Measurements from ENCODE around the gene APBB2.
"Not testable (repeated sequence)": the region's sequence is repeated elsewhere in the genome, so short reads cannot be mapped to it uniquely, and the experiment has no call there.

APBB2 gene

GRCh38 chr4:41095192-41095872 lies 119.0 kb downstream of the APBB2 start:
- DNase-seq = peak in 1 of 2 experiments; percentile 35

- no peak for DNase-seq
Measured at GRCh38 chr4:41092128-41092527, 122.2 kb downstream of the APBB2 start.

DNA sequence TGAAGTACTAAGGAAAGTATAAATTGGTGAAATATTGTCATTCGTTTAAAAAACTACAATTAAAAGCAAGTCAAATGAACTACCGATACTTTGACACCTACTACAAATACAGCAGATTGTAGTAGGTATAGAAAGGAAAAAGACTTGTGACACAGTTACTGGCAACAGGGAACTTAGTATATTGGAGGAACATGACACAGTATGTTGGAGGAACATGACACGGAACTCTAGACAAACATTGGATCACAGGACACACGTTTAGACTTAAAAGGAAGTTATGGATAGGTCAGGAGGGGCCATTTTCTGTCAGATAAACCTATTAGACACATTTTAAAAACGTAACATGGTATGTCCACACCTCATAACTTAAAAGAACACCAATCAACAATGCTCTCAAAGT lies 132.5 kb downstream of the APBB2 start:
- DNase-seq = no peak

DNA sequence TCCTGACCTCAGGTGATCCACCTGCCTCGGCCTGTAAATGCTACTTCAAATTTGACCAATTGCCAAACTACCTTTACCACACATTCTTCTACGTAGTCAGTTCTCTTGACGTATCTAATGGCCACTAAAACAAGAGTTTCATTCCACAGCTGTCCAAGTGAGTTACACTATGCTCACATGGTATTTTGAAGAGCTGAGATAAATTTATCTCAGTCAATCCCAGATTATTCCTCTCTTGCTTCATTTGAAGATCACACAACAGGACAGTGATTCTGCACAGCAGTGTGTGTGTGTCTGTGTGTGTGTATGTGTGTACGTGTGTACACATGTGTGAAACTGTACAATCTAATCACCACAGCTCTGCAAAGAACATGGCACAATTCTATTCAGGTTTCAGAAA lies 133.4 kb downstream of the APBB2 start:
- no peak for DNase-seq

DNA sequence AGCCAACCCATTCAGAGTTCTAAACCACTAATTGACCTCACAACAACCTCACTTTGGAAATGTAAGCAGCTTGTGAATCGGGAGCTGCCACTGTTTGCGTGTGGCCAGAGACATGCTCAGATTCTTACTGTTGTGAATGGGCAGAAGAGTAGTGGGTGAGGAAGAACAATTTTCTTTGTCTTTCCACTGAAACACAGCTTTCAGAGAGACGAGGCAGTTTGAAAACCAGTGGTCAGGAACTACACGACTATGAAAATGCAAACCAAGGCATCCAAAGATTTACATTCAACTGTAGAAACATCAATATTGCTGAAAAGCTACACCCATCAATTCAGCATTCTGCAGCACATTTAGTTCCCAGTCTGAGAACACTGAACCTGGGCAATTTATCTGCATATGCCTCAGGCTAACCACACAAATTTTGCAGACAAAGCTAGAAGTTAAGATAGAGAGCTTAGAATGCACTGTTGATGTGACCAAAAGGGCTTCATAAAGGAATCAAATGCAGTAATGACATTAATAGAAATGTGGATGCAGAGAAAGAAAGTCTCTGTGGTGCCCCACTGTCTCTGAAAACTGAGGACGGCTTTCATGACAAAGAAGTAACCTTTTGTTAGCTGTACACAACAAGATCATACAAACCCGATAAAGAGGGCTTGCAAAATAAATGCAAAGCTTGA lies 134.3 kb downstream of the APBB2 start:
- no peak for DNase-seq

DNA sequence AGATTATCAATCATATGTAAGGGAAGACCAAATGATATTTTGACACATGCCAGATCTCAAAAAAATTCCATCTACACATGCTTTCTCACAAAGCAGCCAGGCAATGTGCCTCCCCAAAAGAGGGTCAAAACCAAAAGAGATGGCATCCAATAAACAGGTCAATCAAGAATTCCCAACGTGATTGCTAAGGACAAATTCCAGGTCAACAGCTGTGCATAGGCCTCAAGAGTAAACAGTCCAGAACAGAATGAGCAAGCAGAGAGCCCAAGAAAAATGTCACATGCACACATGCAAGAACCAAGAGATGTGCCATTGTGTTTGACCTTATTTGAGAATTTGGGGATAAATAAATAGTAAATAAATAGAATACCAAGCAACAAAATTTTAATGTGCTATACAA lies 136.7 kb downstream of the APBB2 start:
- DNase-seq = no peak

DNA sequence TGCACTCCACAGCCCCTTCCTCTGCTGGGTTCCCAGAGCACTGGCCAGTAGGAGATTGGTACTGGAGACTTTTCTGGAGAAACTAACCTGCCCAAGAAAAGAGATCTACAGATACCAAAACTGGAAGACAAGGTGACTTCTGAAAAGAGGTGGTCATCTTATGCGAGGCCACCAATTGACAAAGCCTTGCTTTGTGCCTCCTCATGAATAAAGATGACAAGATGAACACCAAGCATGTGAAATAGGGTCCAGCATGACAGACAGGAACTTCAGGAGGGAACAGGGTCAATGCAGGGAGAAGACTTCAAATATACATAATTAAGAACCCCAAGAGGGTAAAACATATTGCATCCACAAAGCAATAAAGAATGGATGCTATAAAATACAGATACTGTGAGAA lies 137.9 kb downstream of the APBB2 start:
- DNase-seq = no peak

GRCh38 chr4:41074215-41074614 lies 140.1 kb downstream of the APBB2 start:
- no peak for DNase-seq

GRCh38 chr4:41072021-41072777 lies 142.1 kb downstream of the APBB2 start:
- no peak for DNase-seq

GRCh38 chr4:41070516-41071281 lies 143.6 kb downstream of the APBB2 start:
- no peak for DNase-seq

GRCh38 chr4:41069838-41070237 lies 144.5 kb downstream of the APBB2 start:
- peak; percentile 32 to 68 for DNase-seq

DNA sequence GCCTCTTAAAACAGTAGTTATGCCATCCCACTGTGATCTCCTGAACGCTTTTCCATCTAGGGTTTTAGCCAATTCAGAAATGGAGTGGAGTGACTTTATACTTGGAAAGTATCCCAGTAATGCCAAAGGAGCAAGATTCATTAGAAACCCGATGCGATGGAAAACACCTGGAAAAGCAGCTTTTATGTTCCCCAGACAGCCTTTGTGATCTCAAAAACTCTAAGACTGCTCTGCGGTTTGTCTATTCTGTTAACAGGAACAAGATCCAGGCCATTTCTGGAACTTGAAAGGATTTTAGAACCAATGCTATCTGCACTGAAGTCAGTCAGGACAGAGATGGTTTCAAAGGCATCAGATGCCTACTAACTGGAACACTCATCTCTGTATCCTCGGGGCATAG lies 145.1 kb downstream of the APBB2 start:
- peak in 1 of 2 experiments; percentile 13 for DNase-seq

GRCh38 chr4:41067369-41067768 lies 147.0 kb downstream of the APBB2 start:
- no peak for DNase-seq

DNA sequence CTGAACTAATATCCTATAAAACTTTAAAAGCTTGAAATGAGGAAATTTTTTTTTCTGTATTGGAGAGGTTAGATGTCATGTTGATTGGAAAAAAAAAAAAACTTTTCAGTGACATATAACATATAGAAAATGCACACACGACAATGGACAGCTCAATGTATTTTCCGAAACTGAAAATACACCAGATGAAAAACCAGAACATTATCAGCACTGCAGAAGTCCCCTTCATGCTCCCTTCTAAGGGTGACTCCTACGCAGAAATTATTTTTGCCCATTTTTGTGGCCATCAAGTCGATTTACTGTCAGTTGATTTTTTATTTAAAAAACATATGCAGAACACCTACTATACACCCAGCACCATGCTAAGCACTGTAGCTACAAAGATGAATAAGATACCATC lies 148.3 kb downstream of the APBB2 start:
- DNase-seq = no peak

DNA sequence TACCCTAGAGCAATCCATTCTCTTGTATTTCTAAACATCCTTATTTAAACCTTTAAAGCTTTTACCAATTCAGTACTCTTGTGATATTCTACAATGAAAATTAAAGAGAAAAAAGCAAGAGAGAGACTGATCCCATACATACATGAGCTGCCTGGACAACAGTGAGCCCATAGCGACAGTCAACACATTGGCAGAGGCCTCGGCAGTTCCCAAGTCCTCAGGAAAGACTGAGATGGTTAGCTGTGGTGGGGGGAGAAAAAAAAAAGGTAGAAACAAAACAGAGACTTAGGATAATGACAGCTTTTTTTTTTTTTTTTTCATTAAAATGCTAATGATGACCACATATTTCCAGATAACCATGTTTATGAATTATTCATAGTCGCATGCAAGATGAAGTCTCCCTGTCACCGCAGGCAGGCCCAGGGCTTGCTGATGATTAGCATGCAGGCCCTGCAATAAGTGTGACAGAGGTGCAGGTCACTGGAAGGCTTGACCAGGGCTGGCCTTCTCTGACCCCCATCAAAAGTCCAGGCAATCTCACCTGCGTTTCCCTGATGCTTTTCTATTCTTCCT lies 148.8 kb downstream of the APBB2 start:
- no peak for DNase-seq

- no peak for DNase-seq
Measured at GRCh38 chr4:41064953-41065352, 149.4 kb downstream of the APBB2 start.

- DNase-seq = no peak
Measured at GRCh38 chr4:41061482-41062185, 152.7 kb downstream of the APBB2 start.

DNA sequence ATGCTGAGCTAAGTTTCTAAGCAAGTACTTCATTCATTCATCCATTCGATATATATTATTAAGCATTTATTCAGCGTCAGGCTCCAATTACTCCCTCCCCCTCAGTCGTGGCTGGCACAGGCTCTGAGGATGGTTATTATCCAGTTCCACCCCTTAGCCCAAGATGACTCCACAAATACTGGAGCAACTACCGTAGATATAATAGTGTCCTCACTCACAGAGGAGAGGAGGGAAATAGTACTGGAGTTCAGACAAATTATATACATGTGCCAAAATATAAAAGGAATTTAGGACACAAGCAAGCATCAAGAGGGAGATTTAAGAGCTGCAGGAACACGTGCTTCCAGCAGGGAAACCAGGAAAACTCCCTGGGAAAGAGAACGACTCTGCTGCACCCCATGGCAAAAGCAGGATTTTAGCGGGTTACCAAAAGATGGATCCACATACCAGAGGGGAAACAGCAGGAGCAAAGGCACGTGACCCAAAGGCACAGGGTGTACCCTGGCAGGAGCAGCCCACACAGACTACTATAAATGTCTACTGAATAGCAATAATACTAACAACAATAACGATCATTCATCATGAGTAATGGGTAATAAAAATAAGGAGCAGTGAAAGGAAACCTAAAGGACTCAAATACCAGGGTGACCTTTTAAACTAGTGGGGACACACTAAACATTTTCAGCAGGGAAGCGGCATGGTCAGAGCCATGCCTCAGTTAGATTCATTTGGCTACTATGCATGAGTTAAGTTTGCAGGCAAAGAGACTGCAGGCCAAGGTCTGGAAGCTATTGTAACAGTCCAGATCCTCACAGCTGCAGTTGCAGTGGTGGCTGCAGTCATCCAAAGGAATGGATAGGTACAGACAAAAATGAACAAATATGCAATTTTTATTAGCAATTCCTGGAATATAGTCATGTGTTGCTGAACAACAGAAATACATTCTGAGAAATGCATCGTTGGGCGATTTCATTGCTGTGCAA lies 153.7 kb downstream of the APBB2 start:
- no peak for DNase-seq

DNA sequence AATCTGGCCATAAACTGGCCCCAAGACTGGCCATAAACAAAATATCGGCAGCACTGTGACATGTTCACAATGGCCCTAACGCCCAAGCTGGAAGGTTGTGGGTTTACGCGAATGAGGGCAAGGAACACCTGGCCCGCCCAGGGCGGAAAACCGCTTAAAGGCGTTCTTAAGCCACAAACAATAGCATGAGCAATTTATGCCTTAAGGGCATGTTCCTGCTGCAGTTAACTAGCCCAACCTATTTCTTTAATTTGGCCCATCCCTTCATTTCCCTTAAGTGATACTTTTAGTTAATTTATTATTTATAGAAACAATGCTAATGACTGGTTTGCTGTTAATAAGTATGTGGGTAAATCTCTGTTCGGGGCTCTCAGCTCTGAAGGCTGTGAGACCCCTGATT lies 154.9 kb downstream of the APBB2 start:
- not testable (repeated sequence) for DNase-seq

DNA sequence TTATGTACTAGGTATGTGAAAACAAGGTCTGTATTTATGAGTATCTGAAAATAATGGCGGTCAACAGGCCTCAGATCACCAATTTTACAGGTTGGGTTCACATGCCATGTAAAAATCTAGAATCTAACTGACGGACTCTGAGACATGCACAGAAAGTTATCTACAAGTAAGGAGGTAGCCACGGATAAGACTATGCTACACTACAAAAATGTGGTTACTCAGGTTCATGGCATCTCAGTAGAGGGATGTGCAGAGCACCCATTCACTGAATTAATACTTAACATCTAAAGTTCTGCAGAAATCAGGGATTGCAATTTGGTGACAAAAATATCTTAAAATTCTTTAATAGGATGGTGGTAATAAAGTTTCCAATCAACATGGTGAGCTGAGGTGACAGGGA lies 155.9 kb downstream of the APBB2 start:
- no peak for DNase-seq

- no peak for DNase-seq
Measured at GRCh38 chr4:41057467-41057866, 156.9 kb downstream of the APBB2 start.
